ENCODE measurements around the gene PIP5KL1.

Gene PIP5KL1, protein sequence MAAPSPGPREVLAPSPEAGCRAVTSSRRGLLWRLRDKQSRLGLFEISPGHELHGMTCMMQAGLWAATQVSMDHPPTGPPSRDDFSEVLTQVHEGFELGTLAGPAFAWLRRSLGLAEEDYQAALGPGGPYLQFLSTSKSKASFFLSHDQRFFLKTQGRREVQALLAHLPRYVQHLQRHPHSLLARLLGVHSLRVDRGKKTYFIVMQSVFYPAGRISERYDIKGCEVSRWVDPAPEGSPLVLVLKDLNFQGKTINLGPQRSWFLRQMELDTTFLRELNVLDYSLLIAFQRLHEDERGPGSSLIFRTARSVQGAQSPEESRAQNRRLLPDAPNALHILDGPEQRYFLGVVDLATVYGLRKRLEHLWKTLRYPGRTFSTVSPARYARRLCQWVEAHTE

DNA sequence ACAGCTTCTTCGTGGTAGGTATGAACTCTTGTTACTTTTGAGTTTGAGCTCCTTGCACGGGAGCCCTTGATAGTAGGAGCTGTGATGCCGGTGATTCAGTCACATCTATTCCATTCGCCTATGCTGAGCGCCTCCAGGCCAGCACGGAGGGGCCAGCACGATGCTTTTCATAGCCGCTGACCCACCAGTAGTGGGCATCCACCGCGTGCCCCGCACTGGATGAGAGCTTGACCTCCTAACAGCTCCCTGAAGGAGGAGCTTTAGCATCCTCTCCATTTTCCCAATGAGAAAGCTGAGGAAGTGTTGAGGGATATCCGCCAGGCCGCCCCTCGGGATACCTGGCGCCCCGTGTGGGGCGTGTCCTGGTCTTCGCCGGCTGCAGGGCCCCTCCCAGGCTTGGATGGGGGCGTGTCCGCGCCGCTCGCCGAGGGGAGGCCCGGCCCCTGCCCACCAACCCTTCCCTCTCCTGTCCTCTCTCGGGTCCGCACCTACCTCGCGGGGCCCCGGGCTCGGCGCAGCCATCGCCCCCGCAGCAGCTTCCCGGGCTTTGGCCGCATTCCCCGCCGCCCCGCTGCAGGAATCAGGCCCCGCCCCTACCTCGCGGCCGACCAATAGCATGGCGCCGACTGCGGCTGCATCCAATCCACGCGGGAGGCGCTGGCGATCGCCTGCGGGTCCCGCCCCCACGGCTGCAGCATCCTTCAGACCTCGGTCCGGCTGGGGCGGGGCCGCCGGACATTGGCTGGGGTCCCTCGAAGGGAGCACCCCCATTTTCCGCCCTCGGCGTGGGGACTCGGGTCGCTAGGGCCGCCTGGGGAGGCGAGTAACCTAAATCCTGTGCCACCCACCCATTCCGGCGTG lies at the start of gene PIP5KL1:
PIP5KL1 (minus strand) TSS at position 547 of the 861 bp plus-strand sequence; CDS start at position 522, 25 bp downstream.
- DNase-seq (ENCODE audit: low spot score) = peak; percentile 56

DNA sequence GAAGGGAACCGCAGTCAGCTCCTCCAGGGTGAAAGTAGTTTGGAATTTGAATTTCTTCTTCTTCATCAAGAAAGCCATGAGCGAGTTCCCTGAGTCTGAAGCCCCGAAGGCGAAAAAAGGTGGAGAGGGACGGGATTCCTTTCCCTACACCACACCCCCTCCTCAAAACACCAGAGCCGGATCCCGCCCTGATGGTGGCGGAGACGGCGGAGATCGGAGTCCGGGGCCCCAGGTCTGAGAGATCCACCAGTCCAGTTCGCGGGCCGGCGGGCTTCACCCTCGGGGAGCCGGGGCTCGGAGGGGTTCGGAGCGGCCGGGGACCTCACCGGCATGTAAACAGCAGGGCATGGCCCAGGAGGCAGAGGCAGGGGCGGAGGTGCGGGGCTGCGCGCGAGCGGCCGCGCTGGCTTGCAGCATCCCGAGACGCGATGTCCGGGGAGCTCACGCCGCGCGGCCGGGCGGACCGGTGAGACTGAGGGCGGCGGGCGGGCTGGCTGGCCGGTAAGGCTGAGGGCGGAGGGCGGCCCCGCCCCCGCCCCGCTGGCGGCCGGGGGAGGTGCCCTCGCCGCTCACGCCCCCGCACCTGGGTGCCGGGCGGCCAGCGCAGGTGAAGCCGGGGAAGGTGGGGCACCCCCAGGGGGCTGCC lies 49.6 kb upstream of the PIP5KL1 start:
- peak; percentile 50 for DNase-seq (ENCODE audit: low spot score)

DNA sequence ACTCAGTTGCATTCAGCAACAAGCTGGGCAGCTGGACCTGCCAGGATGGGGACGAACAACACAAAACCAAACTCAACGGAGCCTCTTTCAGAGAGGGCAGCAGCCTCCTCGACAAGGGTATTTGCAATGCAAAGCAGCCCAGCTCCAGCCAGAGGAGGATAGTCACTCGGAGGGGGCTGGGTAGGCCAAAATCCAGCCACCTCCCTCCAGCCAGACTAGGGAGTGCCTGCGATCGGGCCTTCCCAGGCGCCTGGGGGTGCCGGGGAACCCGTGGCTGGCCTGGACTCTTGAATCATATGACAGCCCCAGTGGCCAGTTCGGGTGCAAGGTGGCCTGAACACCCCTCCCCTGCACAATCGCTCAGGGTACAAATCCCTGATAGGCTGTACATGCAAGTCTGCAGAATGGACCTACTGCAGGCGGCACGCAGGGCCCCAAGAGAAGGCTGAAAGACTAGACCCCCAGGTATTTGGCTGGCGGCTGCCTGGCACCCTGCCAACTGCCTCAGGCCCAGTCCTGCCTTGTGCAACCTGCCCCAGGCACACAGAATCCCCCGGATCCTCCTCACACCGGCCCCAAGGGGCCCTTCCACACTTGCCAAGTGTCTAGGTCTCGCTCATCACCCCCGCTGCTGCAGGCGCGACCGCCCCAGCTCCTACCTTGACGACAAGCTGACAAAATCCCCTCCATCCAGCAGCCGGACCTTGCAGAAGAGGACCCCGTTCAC lies 48.9 kb upstream of the PIP5KL1 start:
- DNase-seq (ENCODE audit: low spot score) = no peak

DNA sequence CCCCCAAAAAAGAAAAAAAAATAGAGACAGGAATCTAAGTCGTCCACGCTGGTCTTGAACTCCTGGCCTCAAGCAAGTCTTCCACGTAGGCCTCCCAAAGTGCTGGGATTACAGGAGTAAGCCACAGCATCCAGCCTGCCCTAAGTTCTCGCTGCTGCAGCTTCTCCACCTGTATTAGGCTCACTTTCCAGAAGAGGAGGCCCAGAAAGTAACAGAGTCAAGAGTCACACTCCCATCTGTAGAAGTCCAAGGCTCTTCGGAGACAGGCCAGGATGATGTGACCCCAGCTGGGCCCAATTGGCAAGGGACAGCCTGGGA lies 48.4 kb upstream of the PIP5KL1 start:
- no peak for DNase-seq (ENCODE audit: low spot score)

DNA sequence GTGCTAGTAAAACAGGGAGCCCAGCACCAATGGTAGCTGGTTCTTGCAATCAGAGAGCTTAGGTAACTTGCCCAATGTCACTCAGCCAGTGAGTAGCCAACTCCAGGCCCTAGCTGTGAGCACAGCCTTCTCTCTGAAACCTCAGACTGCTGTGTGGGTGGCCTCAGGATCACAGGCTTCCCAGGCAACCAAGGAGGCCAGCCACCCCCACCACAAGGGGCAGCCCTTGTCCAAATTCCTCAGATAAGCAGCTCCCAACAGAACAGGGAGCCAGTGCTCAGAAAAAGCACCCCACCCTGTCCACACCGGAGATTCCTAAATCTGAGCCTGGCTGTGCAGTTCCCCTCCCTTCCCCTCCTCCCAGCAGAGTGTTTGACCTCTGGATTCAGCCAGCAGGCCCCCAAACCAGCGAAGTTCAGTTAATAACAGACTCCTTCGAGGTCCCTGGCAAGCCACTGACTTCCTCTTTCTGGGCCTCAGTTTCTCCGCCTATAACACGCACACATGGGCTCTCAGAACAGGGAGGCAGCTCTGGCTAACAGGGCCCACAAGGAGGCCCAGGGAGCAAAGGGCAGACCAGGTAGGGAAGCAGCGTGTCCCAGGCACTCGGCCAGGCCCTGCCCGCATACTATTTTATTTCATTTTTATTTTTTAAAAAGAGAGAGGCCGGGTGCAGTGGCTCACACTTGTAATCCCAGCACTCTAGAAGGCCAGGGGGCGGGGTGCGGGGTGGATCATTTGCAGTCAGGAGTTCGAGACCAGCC lies 47.5 kb upstream of the PIP5KL1 start:
- no peak for DNase-seq (ENCODE audit: low spot score)

DNA sequence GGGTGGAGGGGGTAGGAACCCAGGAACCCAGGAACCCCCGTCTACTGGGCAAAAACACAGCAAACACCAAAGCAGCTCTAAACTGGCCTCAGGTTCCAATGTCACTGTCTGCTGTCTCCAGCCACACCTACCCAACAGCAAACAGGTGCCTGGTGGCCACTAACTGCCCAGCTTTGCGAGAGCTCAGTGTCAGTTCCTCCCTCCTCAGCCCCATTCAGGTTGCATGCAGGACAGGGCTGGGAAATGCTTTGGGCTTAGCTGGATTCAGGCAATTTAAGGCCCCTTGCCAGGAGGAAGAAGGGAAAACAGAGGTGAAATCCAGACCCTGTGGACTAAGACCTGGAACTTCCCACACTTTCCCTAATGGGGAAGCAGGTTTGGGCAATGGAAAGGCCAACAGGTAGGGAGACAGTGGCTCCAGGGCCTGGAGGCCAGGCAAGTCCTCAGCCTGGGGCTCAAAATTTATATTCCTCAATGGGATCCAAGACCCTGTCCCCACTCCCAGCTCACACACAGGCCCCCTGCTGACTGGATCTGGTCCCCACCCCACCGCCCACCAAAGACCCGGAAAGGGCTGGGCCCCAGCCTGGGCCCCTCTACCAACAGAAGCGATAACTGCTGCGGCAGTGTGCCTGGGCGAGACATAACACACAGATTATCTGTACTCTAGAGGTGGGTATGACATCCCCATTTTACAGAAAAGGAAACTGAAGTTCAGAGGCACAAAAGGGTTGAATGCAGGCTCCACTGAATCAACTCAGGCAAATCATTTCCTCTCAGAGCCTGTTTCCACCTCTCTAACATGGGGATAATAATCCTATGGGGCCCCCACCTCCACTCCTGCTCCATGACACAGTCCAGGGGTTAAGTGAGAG lies 46.7 kb upstream of the PIP5KL1 start:
- DNase-seq (ENCODE audit: low spot score) = no peak

DNA sequence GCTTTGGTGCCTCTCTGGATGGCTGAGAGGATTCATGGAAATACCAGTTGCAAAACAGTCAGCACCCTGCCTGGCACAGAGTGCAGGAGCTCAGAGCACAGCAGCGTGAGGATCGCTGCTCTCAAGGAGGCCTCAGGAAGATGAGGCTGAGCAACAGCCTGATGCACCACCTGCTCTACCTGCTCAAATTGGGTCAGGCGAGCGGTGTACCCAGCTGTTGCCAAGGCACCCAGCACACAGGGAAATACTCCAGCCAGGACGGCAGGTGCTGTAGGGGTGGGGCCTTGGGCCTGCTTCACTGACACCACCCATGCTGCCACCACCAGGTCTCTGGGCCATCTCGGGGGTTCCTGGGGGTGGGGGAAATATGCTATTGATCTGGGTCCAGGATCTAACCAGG lies 45.9 kb upstream of the PIP5KL1 start:
- DNase-seq (ENCODE audit: low spot score) = peak; percentile 63

DNA sequence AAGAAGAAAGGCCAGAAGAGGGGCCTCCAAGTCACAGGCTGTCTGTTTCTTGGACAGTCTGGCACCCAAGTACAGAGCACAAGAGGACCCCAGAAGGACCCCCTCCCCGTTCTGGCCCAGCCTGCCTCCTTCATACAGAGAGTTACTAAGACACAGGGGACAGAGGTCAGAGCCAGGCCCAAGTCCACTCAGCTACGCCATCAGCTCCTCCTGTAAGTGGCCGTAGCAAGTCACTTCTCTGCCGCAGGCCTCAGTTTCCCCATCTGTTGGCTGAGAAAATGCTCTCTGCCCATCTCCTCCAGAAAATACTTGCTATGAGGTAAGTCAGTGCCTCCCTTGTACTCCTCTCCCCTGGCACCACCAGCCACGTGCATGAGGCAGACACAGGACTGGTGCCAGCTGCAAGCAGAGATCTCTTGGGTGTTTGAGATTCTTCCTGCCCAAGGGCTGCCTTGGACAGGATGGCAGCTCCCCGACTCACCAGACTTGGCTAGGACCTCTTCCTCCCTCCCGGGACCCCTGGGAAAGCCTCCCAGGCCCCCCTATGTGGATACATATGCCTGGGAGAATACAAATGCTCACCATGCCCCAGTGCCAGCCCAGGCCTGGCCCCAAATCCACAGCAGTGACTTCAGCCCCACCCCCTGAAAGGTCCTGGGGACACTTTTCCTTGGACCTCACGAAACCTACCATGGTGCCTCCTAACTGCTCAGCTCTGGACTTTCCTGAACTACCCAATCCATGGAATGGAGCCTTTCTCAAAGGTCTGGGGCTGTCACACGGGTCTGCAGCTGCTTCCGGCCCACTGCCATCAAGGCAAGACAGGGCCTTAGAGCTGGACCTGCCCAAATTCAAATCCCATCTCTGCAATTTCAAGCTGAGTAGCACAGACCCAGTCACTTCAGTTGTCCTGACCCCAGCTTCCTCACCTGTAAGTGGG lies 45.1 kb upstream of the PIP5KL1 start:
- DNase-seq (ENCODE audit: low spot score) = no peak

DNA sequence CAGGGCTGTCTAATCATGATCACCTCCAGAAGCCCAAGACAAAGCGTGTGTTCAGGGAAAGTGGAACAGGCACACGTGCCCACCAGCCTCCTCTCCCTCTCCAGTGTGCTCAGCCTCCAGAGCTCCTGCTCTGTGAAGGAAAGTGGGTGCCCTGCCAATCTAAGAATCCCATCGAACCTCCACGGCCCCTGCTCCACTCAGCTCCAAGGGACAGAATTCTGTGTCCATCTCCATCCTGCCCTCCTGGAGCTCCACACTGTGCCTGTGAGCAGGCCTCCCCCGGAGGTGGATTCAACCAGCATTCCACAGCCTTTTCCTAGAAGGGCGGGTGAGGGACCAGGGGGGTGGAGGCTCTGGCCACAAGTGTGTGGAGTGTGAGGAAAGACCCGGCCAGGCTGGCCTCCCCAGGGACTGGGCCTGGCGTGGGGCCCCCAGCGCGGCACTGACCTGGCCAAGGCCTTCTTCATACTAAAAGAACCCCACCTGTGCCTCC lies 44.2 kb upstream of the PIP5KL1 start:
- no peak for DNase-seq (ENCODE audit: low spot score)

DNA sequence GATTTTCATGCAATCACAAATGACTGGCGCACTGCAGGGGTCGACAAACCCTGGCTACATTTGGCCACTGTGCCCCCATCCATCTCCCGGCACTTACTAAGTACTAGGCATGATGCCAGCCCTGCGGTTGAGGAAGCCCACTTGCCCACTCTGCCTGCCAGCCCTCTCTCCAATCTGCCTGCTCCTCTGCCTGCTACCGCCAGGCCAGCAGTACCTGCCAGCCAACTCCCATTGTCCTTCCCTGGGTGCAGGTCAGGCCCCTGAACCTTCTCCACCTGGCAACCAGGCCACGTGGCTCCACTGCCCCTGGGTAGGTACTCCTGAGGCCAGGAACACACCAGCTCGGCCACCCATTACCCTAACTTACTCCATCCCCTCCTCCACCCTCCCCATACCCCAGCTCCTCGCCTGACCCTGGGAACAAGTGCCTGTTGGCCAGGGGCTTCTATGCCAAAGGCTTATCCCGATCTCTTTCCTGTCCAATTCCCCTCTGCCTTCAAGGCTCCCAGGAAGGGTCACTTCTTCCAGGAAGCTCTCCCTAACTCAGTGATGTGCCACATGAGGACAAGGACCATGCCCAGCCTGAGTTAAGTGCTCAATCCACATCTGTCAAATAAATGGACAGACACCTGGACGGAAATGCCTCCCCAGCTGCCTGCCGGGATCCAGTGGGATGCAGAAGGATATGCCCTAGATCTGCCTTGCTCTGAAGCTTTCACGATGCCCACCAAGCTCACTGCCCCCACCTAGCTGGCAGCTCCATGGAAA lies 43.6 kb upstream of the PIP5KL1 start:
- DNase-seq (ENCODE audit: low spot score) = no peak

DNA sequence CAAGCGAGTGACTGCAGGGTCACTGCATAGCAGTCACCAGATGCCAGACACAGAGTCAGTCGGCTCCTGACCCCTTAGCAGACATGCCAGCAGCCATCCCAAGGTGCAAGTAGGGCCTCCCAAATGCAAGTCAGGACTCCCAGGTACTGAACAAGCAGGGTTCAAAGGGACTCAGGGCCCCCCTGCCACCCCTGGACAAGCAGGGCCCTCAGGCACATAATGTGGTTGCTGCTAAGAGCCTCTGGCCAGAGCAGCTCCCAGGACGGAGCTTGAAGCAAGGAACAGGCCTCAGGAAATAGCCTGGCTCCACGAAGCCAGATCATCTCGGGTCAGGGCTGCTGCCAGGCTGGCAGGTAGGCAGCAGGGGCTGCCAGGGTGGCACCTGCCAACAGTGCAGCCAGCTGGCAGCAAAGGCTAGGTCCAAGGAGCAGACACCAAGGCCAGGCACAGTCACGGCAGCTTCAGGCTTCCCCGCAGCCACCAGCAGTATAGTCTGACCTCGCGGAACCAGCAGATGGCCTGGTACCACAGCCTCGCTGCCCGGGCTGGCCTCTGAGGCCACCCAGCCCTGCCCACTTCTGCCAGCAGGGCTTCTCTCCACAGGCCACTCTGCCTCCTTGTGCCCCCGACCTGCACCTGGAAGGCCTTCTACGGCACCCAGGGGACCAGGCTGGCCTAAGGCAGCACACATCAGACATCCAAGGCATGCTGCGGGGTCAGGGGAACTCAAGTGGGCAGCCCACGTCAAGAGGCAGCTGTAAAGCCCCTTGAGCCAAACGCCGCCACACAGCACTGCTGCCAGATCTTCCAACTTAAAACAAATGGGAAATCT lies 42.8 kb upstream of the PIP5KL1 start:
- DNase-seq (ENCODE audit: low spot score) = no peak

DNA sequence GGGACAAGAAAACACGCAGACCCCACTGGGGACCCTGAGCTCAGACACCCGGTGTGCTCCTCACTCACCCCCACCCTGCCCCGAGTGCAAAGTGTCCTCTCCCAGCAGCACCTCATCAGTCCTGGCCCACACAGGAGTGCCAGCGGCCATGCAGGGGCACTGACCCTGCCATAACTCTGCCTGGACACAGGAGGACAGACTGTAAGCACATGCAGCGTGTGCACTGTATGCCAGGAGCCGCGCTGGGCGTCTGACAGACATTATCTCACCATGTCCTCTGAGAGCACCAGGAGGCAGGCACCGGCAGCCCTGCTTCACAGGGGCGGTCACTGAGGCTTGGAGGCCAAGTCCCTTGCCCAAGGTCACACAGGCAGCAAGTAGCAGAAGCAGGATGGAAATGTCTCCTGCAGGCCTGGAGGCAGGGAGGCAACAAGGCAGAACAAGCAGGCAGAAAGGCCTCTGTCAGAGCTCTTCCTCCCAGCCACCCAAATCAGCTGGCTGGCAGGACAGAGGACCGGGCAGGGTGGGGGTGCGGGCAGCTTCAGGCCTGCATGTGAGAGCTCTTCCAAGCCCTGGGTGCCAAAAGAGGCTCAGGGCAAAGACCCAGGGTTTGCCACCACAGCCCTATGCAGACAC lies 41.8 kb upstream of the PIP5KL1 start:
- DNase-seq (ENCODE audit: low spot score) = no peak

DNA sequence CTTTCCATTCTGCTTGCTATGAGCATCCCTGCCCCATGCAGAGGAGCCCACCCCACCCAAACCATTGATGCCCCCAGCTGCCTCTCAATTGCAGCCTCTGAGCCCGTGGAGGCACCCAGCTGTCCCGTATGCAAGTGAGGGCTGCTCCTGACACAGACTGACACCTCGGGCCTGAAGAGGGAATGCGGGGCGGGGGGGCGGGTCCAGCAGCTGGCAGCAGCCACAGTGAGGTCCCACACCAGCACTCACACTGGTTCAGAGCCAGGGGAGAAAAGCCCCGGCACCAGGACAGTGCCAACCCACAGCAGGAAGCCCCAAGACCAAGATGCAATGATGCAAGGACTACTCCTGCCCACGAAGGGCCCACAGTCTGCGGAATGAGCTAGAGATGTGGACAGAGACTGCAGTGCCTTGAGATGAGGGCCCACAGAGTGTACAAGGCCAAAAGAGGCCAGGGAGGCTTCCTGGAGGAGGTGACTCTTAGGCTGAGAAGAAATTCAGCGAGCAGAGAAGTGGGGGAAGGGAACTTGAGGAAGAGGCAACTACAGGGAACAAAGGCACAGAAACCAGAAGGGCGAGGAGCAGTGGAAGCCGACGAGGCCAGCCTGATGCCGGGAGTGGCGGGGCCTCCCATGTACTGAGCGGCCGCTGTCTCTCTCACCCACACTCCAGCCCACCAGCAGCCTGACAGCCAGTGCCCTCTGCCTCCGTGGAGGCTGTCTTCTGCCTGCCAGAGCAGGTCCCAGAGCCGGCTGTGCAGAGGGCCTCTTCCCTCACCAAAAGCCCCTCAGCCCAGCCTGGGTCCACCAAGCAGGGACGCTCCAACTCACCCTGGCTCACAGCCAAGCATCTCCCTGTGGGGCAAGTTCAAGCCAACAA lies 41.0 kb upstream of the PIP5KL1 start:
- DNase-seq (ENCODE audit: low spot score) = no peak

DNA sequence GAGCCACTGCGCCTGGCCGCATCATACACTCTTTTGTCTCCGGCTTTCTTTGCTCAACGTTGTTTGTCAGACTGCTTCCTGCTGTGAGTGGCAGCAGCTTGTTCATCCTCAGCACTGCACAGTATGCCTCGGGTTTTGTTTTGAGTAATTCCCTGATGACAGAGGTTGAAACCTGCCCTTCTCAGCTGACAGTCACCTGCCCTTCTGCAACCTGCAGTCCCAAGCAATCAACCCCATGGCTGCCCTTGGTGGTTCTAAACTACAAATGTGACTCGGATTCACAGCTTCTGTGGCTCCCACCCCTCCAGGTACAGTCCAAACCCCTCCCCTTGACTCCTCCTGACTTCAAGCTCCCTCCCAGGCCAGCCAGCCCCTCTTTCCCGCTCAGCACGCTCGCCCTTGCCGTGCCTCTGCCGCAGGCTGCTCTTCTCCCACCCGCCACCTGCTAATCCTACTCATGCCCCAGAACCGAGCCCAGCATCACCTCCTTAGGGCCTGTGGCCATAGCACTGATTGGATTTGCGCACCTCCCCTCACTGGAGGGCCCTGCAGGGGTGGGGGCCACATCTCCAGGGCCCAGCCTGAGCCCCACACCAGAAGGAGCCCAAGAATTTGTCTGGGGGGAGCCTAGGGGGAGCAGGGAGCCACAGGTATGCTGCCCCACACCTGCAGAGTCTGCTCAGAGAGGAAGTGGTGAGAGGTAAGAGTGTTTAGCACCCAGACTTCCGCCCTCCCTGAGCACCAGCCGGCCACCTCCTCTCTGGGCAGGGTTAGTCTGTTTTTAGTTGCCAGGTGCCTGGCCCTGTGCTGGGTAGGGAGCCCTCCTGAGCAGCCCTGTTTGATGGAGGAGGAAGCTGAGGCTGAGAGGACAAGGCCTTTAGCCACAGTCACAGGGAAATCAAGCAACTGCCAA lies 40.1 kb upstream of the PIP5KL1 start:
- peak; percentile 78 for DNase-seq (ENCODE audit: low spot score)

All from CD4-positive, alpha-beta T cell treated with Interleukin-6 at 100 ng/mL for 8 hours (primary cell).